ENCODE results near the gene MAOB. TPM values are rescaled to one million over a fixed set of nuclear protein-coding genes. Genes with fewer than 3 reads are reported as not detected.

MAOB gene
- total and polyA plus RNA-seq, 8 donors, result 1.2 to 16.0 (median 10.2) TPM

GRCh38 chrX:43716696-43717095, 165.6 kb downstream of the MAOB start:
- peaks cover 0 to 48% (median 21%) of the 10 kb centered on the region in 4 donors for H3K36me3 ChIP-seq
- H3K27ac ChIP-seq, result no peak overlapping the region
- H3K4me3 ChIP-seq, result no peak overlapping the region
- WGBS, 5 donors, result 68 to 100% (median 88%) methylated on average over 1 of the region's 1 CpG
- no peaks in the 10 kb centered on the region for H3K27me3 ChIP-seq
- no peak for DNase-seq
- no peak for TF ChIP-seq EP300 (IDR thresholded peaks at IDR 0.05)
- no peak for TF ChIP-seq POLR2AphosphoS5 (IDR thresholded peaks at IDR 0.05)
- no peak for TF ChIP-seq CTCF (IDR thresholded peaks at IDR 0.05)
- TF ChIP-seq POLR2A (IDR thresholded peaks at IDR 0.05), result no peak
- intact Hi-C loops (cut with DNase I; ENCODE audit: low total_unique reads), result no loop called here
- H3K9me3 ChIP-seq, result peaks cover 0 to 34% (median 10%) of the 10 kb centered on the region in 4 donors
- H3K4me1 ChIP-seq, result no peaks in the 10 kb centered on the region

Other genes with a start within 250 kb of the MAOB start
- gene MAOA, start 226.2 kb downstream of the MAOB start, total RNA-seq, result 100 to 1,000 TPM in 3 of 5 donors, 10 to 100 TPM in 2; 69.6 to 157 (median 109) TPM
- 10 to 100 TPM; 47.0 to 91.3 (median 63.3) TPM for gene MAOA, start 226.2 kb downstream of the MAOB start, polyA plus RNA-seq
- gene NDP, start 90.9 kb upstream of the MAOB start, total RNA-seq, result under 1 TPM in 1 of 5 donors, not detected in 4; 0.73 TPM
- under 1 TPM in 2 of 3 donors, not detected in 1; 0.15 to 0.19 TPM for gene NDP, start 90.9 kb upstream of the MAOB start, polyA plus RNA-seq

Measured in stomach (tissue), 9 donors.